Loucy (cell line): Measurements from ENCODE around the gene VILL.

Experiments
- H2AFZ ChIP-seq: fragments of 200-600 bp; sonication (generic); 2 replicates; pipeline ENCODE4 v1.6.0; 2016; ENCODE audit warnings: antibody characterized with exemption, mild to moderate bottlenecking, low read length, moderate library complexity
- H3F3A ChIP-seq: fragments of 200-600 bp; 2 replicates; pipeline ENCODE4 v1.6.0; 2016; ENCODE audit warnings: antibody characterized with exemption, low read depth, mild to moderate bottlenecking
- H3K27me3 ChIP-seq: fragments of 200-600 bp; sonication (generic); 2 replicates; pipeline ENCODE4 v1.6.1; 2014; ENCODE audit warnings: low read length, mild to moderate bottlenecking; ENCODE audit not compliant: insufficient read depth, poor library complexity, severe bottlenecking
- H3K36me3 ChIP-seq: fragments of 200-600 bp; sonication (generic); 2 replicates; pipeline ENCODE4 v1.6.1; 2016; ENCODE audit warnings: low read length; ENCODE audit not compliant: insufficient read depth
- H3K4me1 ChIP-seq: fragments of 200-600 bp; sonication (generic); 2 replicates; pipeline ENCODE4 v1.5.1; 2014; ENCODE audit warnings: low read length, mild to moderate bottlenecking; ENCODE audit not compliant: insufficient read depth, poor library complexity, severe bottlenecking
- H3K4me2 ChIP-seq: fragments of 200-600 bp; sonication (generic); 2 replicates; pipeline ENCODE4 v1.6.0; 2014; ENCODE audit warnings: antibody characterized with exemption, low read length, low read depth, mild to moderate bottlenecking; ENCODE audit not compliant: poor library complexity, severe bottlenecking
- H3K4me3 ChIP-seq: fragments of 200-600 bp; sonication (generic); 2 replicates; pipeline ENCODE4 v1.5.1; 2014; ENCODE audit warnings: low read length, mild to moderate bottlenecking, mixed read lengths; ENCODE audit not compliant: poor library complexity, severe bottlenecking
- H3K79me2 ChIP-seq: fragments of 200-600 bp; sonication (generic); 2 replicates; pipeline ENCODE4 v1.6.1; 2014; ENCODE audit warnings: low read length; ENCODE audit not compliant: insufficient read depth
- H3K9ac ChIP-seq: fragments of 200-600 bp; sonication (generic); 2 replicates; pipeline ENCODE4 v1.6.0; 2014; ENCODE audit warnings: mild to moderate bottlenecking, low read depth, low read length, moderate library complexity; ENCODE audit not compliant: poor library complexity, severe bottlenecking
- H3K9me2 ChIP-seq: fragments of 200-600 bp; sonication (generic); replicated peaks from 2 replicates; pipeline ENCODE4 v1.6.1; 2016; ENCODE audit warnings: low read depth, low read length, mixed read lengths
- H3K9me3 ChIP-seq: fragments of 200-600 bp; sonication (generic); 2 replicates; pipeline ENCODE4 v1.6.1; 2014; ENCODE audit warnings: mild to moderate bottlenecking, antibody characterized with exemption, low read length, low read depth; ENCODE audit not compliant: insufficient read depth
- H4K20me1 ChIP-seq: fragments of 200-600 bp; sonication (generic); 2 replicates; pipeline ENCODE4 v1.6.0; 2014; ENCODE audit warnings: antibody characterized with exemption, low read length, mild to moderate bottlenecking; ENCODE audit not compliant: insufficient read depth, poor library complexity, severe bottlenecking
- CTCF ChIP-seq: fragments of 200-600 bp; sonication (generic); conservative IDR thresholded peaks from 2 replicates; pipeline ENCODE4 v1.5.1; 2014; ENCODE audit warnings: mild to moderate bottlenecking, antibody characterized with exemption, low read length
- EZH2phosphoT487 ChIP-seq: fragments of 200-600 bp; IDR thresholded peaks from 2 replicates; pipeline ENCODE4 v1.6.1; 2018; ENCODE audit warnings: antibody characterized with exemption, mild to moderate bottlenecking, moderate library complexity, borderline replicate concordance

VILL gene

GRCh38 chr3:37964716-37965115 lies 25.9 kb upstream of the VILL start:
- no peak overlapping the region for H3K4me2 ChIP-seq
- H3K4me3 ChIP-seq: no peak overlapping the region
- H3K27me3 ChIP-seq: no peaks in the 10 kb centered on the region
- H3K9me2 ChIP-seq: no peaks in the 10 kb centered on the region
- H4K20me1 ChIP-seq: no peaks in the 10 kb centered on the region
- H2AFZ ChIP-seq: no peak overlapping the region
- no peaks in the 10 kb centered on the region for H3K36me3 ChIP-seq
- TF ChIP-seq CTCF: no peak
- no peak for TF ChIP-seq EZH2phosphoT487
- peaks cover 10% of the 10 kb centered on the region for H3K4me1 ChIP-seq
- peaks cover 3% of the 10 kb centered on the region; the same call in 1 of the 2 replicates for H3F3A ChIP-seq
- no peak overlapping the region for H3K9ac ChIP-seq
- no peaks in the 10 kb centered on the region for H3K9me3 ChIP-seq
- no peaks in the 10 kb centered on the region for H3K79me2 ChIP-seq

- H4K20me1 ChIP-seq: no peaks in the 10 kb centered on the region
- H3K9ac ChIP-seq: no peak overlapping the region
- no peaks in the 10 kb centered on the region for H3K9me3 ChIP-seq
- H3K4me3 ChIP-seq: no peak overlapping the region
- H3K27me3 ChIP-seq: no peaks in the 10 kb centered on the region
- no peak overlapping the region for H3K4me2 ChIP-seq
- no peaks in the 10 kb centered on the region for H3K9me2 ChIP-seq
- H3K79me2 ChIP-seq: no peaks in the 10 kb centered on the region
- no peak for TF ChIP-seq EZH2phosphoT487
- peak; percentile 95 for TF ChIP-seq CTCF
- no peaks in the 10 kb centered on the region for H3K36me3 ChIP-seq
- H3K4me1 ChIP-seq: no peaks in the 10 kb centered on the region
- H2AFZ ChIP-seq: no peak overlapping the region
- no peaks in the 10 kb centered on the region for H3F3A ChIP-seq
Measured at GRCh38 chr3:37967260-37967881, 23.2 kb upstream of the VILL start.

- no peaks in the 10 kb centered on the region for H3K9me3 ChIP-seq
- no peaks in the 10 kb centered on the region for H3K4me1 ChIP-seq
- no peaks in the 10 kb centered on the region for H3K27me3 ChIP-seq
- no peaks in the 10 kb centered on the region for H3K36me3 ChIP-seq
- H3K4me2 ChIP-seq: no peak overlapping the region
- no peaks in the 10 kb centered on the region for H3K79me2 ChIP-seq
- no peaks in the 10 kb centered on the region for H3F3A ChIP-seq
- H3K9me2 ChIP-seq: no peaks in the 10 kb centered on the region
- H4K20me1 ChIP-seq: no peaks in the 10 kb centered on the region
- H3K4me3 ChIP-seq: no peak overlapping the region
- no peak overlapping the region for H3K9ac ChIP-seq
- no peak overlapping the region for H2AFZ ChIP-seq
- TF ChIP-seq EZH2phosphoT487: no peak
Measured at GRCh38 chr3:37968199-37968598, 22.4 kb upstream of the VILL start.
